ENCODE data around the gene DHX34. TPM values are rescaled to one million over a fixed set of nuclear protein-coding genes. Genes with fewer than 3 reads are reported as not detected.
A peak's percentile ranks its signal among the peaks of the same experiment; 100 is the strongest.

The DHX34 gene
- total RNA-seq, 1 donor = 11.6 TPM

DNA sequence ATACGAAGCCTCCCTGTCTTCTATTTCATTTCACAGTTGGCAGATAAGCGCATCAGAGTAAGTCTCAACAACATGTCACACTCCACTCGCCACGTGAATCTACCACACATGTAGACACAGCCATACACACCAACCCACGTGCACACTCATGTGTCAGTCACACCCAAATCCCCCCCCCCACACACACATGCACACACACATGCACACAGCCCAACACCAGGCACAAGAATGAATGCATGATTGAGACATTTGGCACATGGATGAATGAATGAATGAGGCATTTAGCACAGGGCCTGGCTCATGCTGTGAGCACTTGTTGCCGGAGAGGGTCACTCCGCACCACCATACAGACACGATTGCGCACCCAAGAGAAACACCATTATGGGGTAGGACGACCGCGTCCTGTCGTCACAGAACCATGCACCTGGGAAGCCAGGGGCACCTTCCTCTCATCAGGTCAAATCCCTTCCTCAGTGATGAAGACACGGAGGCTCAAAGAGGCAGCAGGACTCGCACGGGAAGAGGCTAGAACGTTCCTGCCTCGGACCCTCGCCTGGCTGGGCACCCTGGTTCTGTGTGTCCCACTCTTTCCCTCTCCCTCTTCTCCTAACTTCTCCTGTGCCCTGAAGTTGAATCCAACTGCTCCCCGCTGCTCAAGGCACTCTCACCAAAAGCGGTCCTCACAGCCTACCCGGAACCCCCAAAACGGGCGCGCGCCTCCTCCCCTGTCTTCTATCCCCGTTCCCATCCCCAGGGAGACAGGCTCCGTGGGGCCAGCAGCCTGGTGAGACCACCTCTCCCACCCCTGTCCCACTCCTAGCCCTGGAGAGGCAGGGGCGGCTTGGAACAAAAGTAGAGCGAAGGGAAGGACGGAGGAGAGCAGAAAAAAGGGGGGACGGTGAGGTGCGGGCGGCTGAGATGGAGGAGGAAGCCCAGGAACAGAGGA is 68.9 kb downstream of the DHX34 start:
- TF ChIP-seq, protein P1, sequence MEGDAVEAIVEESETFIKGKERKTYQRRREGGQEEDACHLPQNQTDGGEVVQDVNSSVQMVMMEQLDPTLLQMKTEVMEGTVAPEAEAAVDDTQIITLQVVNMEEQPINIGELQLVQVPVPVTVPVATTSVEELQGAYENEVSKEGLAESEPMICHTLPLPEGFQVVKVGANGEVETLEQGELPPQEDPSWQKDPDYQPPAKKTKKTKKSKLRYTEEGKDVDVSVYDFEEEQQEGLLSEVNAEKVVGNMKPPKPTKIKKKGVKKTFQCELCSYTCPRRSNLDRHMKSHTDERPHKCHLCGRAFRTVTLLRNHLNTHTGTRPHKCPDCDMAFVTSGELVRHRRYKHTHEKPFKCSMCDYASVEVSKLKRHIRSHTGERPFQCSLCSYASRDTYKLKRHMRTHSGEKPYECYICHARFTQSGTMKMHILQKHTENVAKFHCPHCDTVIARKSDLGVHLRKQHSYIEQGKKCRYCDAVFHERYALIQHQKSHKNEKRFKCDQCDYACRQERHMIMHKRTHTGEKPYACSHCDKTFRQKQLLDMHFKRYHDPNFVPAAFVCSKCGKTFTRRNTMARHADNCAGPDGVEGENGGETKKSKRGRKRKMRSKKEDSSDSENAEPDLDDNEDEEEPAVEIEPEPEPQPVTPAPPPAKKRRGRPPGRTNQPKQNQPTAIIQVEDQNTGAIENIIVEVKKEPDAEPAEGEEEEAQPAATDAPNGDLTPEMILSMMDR (IDR thresholded peaks at IDR 0.05; ENCODE audit: insufficient read depth, low read length) = no peak
- H3K4me3 ChIP-seq (ENCODE audit: low read depth, low read length) = peak overlapping the region; percentile 70
- DNase-seq (ENCODE audit: low read depth) = peak; percentile 16

DNA sequence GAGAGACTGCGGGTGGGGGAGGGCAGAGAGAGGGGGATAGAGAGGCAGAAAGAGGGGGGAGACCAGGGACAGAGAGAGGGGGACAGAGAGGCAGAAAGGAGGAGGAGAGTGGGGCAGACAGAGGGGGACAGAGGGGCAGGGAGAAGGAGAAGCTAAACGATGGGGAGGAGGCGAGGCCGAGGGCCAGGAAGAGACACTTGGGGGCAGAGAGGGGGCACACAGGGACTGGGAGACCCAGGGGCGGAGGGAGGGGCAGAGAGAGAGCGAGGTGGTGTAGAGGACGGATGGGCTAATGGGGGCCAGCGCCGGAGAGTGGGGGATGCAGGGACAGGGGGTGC is 69.5 kb downstream of the DHX34 start:
- H3K4me3 ChIP-seq (ENCODE audit: low read depth, low read length) = peak overlapping the region; percentile 70
- TF ChIP-seq, protein P1 (IDR thresholded peaks at IDR 0.05; ENCODE audit: insufficient read depth, low read length) = no peak
- DNase-seq (ENCODE audit: low read depth) = no peak

DNA sequence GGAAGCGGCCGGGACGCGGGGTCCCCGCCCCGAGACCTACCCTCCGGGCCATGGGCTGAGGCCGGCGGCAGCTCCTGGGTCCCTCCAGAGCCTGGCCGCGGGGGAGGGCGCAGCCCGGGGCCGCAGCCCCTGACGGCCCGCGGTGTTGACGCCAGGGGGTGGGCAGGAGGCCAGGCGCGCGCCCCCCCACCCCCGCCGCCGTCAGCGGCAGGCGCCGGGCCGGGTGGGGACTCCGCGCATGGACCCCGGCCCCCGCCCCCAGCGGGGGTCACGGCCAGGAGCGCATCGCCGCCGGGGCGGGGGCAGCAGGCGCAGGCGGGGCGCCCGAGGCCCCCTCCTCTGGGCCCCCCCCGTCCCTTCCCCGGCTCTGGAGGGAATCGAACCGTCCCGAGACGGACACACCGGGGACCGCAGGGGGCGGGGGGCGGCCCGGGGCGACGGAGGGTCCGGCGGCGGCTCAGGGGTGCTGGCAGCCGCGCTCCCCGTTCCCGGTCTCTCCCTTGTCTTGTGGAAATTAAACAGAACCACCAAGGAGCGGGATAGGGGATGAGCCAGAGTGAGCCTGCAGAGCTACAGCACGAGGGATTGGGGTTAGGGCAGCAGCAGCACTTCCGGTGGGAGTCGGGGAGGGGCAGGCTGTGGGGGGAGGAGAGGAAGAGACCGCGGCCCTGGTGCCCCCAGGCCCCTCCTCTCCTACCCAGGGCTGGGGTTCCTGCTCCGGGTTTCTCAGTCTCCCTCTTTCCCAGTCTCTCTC is 70.1 kb downstream of the DHX34 start, which contains the start of gene MEIS3:
TSS of gene MEIS3 (minus strand) at position 498 of the 754 bp plus-strand sequence. CDS start at position 52, 446 bp downstream.
- TF ChIP-seq, protein P1 (IDR thresholded peaks at IDR 0.05; ENCODE audit: insufficient read depth, low read length) = no peak
- no peak for DNase-seq (ENCODE audit: low read depth)
- peak within 1 kb of the TSS; percentile 70 for H3K4me3 ChIP-seq (ENCODE audit: low read depth, low read length)

DNA sequence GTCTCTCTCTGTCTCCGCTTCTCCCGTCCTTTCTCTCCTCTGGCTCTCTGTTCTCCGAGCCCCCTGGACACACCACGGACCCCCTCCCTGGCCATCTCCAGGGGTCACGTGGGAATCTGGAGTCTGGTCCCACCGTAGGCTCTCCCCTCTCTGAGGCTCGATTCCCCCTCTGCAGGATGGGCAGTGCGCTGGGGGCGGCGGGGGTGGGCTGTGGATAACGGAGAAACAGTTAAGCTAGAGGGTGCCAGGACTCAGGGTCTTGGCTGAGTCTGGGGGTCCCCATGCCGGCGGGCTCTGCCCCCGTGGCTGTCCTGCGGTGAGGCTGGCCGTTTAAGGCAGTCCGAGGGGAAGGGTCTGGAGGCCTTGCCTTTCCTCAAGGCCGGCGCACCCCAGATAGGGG is 70.7 kb downstream of the DHX34 start:
- no peak overlapping the region for H3K4me3 ChIP-seq (ENCODE audit: low read depth, low read length)
- TF ChIP-seq, protein P1 (IDR thresholded peaks at IDR 0.05; ENCODE audit: insufficient read depth, low read length) = no peak
- DNase-seq (ENCODE audit: low read depth) = no peak

DNA sequence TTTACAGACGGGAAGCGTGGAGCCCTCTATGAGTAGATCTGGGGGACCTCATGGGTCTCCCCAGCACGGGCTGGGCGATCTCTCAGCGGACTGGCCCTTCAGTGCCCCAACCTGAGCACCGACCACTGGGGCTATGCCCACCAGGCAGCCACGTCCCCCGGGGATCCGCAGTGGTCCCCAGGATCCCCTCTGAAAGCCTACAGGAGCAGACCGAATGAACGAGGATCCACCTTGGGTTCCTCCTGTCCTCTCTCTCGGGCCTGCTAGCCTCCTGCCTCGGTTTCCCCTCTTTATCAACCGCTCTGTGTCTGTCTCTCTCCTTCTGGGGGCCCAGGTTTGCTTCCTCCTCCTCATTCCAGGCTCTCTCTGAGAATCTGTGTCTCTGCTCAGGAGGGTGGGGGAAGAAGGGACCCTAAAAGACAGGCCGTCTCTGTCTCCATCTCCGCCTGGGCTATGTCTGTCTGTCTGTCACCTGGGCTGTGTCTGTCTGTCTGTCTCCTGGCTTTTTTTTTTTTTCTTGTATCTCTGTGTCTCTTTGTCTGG is 72.2 kb downstream of the DHX34 start:
- DNase-seq (ENCODE audit: low read depth) = no peak
- TF ChIP-seq, protein P1 (IDR thresholded peaks at IDR 0.05; ENCODE audit: insufficient read depth, low read length) = no peak
- H3K4me3 ChIP-seq (ENCODE audit: low read depth, low read length) = no peak overlapping the region

DNA sequence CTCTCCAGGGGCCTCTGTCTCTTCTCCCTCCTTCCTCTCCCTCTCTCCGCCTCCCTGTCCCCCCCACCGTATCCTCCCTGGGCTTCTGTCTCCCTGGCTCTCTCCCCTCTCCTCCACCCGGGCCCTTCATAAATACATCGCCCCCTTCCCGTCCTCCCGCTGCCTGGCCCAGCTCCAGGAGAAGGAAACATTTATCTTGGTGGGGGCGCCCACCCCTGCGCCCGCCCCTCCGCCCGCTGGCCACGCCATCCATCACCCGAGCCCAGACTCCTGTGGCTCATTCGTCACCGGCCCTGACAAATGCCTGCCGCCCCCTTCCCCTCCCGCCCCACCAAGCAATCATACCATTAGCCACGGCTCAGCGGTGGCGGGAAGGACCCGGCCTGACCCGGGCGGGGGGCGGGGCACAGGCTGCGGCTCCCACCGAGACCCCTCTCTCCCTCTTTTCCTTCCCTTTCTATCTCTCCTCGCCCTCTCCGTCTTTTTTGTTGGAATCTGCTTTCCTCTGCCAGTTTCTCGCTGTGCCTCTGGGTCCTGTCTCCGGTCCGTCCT is 72.8 kb downstream of the DHX34 start:
- TF ChIP-seq, protein P1 (IDR thresholded peaks at IDR 0.05; ENCODE audit: insufficient read depth, low read length) = no peak
- no peak overlapping the region for H3K4me3 ChIP-seq (ENCODE audit: low read depth, low read length)
- no peak for DNase-seq (ENCODE audit: low read depth)

All from fibroblast of the aortic adventitia (primary cell).